Astrocyte (in vitro differentiated cells and primary cell): Measurements from ENCODE around the gene VCL. TPM values are rescaled to one million over a fixed set of nuclear protein-coding genes. Genes with fewer than 3 reads are reported as not detected.

Experiments used
- DNase-seq: peaks from one replicate; pipeline ENCODE4 v3.0.0-alpha.2; 2010; ENCODE audit warnings: low read depth
- FAIRE-seq: peaks from 2 replicates; lab custom pipeline; 2011; peaks lifted over from hg19 to GRCh38; lab: Jason Lieb, UNC
- H2AFZ ChIP-seq: 2 replicates; pipeline ENCODE4 v1.6.0; 2012; ENCODE audit warnings: low read depth, low read length, inconsistent platforms
- H3K27ac ChIP-seq: 2 replicates; pipeline ENCODE4 v1.5.1; 2011; ENCODE audit warnings: low read depth, low read length, inconsistent platforms
- H3K27me3 ChIP-seq: 2 replicates; pipeline ENCODE4 v1.6.0; 2011; ENCODE audit warnings: low read length, inconsistent platforms; ENCODE audit not compliant: insufficient read depth
- H3K36me3 ChIP-seq: 2 replicates; pipeline ENCODE4 v1.5.1; 2011; ENCODE audit warnings: low read length, inconsistent platforms; ENCODE audit not compliant: insufficient read depth
- H3K4me1 ChIP-seq: 2 replicates; pipeline ENCODE4 v1.5.1; 2011; ENCODE audit warnings: low read length, inconsistent platforms; ENCODE audit not compliant: insufficient read depth
- H3K4me2 ChIP-seq: 2 replicates; pipeline ENCODE4 v1.6.0; 2012; ENCODE audit warnings: low read length, inconsistent platforms
- H3K4me3 ChIP-seq: 2 replicates; pipeline ENCODE4 v1.5.1; 2011; ENCODE audit warnings: low read depth, mild to moderate bottlenecking, low read length, inconsistent platforms; ENCODE audit not compliant: insufficient read depth
- H3K79me2 ChIP-seq: 2 replicates; pipeline ENCODE4 v1.6.0; 2012; ENCODE audit warnings: mild to moderate bottlenecking, low read length, inconsistent platforms; ENCODE audit not compliant: insufficient read depth
- H3K9ac ChIP-seq: 2 replicates; pipeline ENCODE4 v1.6.0; 2012; ENCODE audit warnings: mild to moderate bottlenecking, low read length, inconsistent platforms
- H3K9me3 ChIP-seq: 2 replicates; pipeline ENCODE4 v1.5.1; 2012; ENCODE audit warnings: low read depth, mild to moderate bottlenecking, low read length, inconsistent platforms; ENCODE audit not compliant: insufficient read depth
- H4K20me1 ChIP-seq: 2 replicates; pipeline ENCODE4 v1.6.0; 2012; ENCODE audit warnings: low read length, inconsistent platforms; ENCODE audit not compliant: insufficient read depth
- H3K27ac Mint-ChIP-seq: one replicate; pipeline ENCODE4 v1.8.0; 2021; ENCODE audit warnings: mild to moderate bottlenecking, mixed read lengths; ENCODE audit not compliant: unreplicated experiment
- H3K27me3 Mint-ChIP-seq: one replicate; pipeline ENCODE4 v1.8.0; 2021; ENCODE audit warnings: low read depth, mixed read lengths; ENCODE audit not compliant: unreplicated experiment
- H3K36me3 Mint-ChIP-seq: one replicate; pipeline ENCODE4 v1.8.0; 2021; ENCODE audit warnings: low read depth, mixed read lengths; ENCODE audit not compliant: unreplicated experiment
- H3K4me1 Mint-ChIP-seq: one replicate; pipeline ENCODE4 v1.8.0; 2021; ENCODE audit warnings: low read depth, mixed read lengths; ENCODE audit not compliant: unreplicated experiment
- H3K4me3 Mint-ChIP-seq: one replicate; pipeline ENCODE4 v1.8.0; 2021; ENCODE audit warnings: mild to moderate bottlenecking, moderate library complexity, mixed read lengths; ENCODE audit not compliant: unreplicated experiment
- H3K9me3 Mint-ChIP-seq: one replicate; pipeline ENCODE4 v1.8.0; 2021; ENCODE audit warnings: mild to moderate bottlenecking, mixed read lengths; ENCODE audit not compliant: unreplicated experiment
- EZH2 ChIP-seq: IDR thresholded peaks from 2 replicates; pipeline ENCODE4 v1.6.1; 2012; ENCODE audit warnings: mild to moderate bottlenecking, low read length, inconsistent platforms; ENCODE audit not compliant: insufficient read depth
- total RNA-seq: library from RNA; stranded (reverse); gene quantifications from 2 replicates; pipeline ENCODE4 v1.2.1, GENCODE V29; 2021
- TF ChIP-seq, protein P1 (sequence below): IDR thresholded peaks from 2 replicates; pipeline ENCODE4 v1.5.1; 2011; ENCODE audit warnings: low read depth, mild to moderate bottlenecking, inconsistent platforms, low read length, moderate library complexity; ENCODE audit not compliant: insufficient read depth

Gene VCL
- total RNA-seq, 1 donor from 2014 or later = 474 TPM

- H3K4me3 Mint-ChIP-seq = no peak overlapping the region
- no peak overlapping the region for H3K27ac Mint-ChIP-seq
- peaks cover 3% of the 10 kb centered on the region for H3K4me1 Mint-ChIP-seq
- H3K4me3 ChIP-seq = no peak overlapping the region
- no peaks in the 10 kb centered on the region for H3K9me3 Mint-ChIP-seq
- H3K27me3 Mint-ChIP-seq = no peaks in the 10 kb centered on the region
- no peaks in the 10 kb centered on the region for H4K20me1 ChIP-seq
- no peaks in the 10 kb centered on the region for H3K36me3 Mint-ChIP-seq
- H3K9ac ChIP-seq = no peak overlapping the region
- H3K9me3 ChIP-seq = no peaks in the 10 kb centered on the region
- no peak for DNase-seq
- H3K36me3 ChIP-seq = no peaks in the 10 kb centered on the region
- TF ChIP-seq, protein P1, sequence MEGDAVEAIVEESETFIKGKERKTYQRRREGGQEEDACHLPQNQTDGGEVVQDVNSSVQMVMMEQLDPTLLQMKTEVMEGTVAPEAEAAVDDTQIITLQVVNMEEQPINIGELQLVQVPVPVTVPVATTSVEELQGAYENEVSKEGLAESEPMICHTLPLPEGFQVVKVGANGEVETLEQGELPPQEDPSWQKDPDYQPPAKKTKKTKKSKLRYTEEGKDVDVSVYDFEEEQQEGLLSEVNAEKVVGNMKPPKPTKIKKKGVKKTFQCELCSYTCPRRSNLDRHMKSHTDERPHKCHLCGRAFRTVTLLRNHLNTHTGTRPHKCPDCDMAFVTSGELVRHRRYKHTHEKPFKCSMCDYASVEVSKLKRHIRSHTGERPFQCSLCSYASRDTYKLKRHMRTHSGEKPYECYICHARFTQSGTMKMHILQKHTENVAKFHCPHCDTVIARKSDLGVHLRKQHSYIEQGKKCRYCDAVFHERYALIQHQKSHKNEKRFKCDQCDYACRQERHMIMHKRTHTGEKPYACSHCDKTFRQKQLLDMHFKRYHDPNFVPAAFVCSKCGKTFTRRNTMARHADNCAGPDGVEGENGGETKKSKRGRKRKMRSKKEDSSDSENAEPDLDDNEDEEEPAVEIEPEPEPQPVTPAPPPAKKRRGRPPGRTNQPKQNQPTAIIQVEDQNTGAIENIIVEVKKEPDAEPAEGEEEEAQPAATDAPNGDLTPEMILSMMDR = no peak
- TF ChIP-seq EZH2 = no peak
- H3K79me2 ChIP-seq = no peaks in the 10 kb centered on the region
- no peak for FAIRE-seq
- H3K27me3 ChIP-seq = no peaks in the 10 kb centered on the region
- H3K27ac ChIP-seq = no peak overlapping the region
- no peak overlapping the region for H3K4me2 ChIP-seq
- peaks cover 1% of the 10 kb centered on the region for H3K4me1 ChIP-seq
- H2AFZ ChIP-seq = no peak overlapping the region
These were observed 24.5 kb upstream of the VCL start for GRCh38 chr10:73973427-73973826.

- TF ChIP-seq, protein P1 = no peak
- TF ChIP-seq EZH2 = no peak
These were observed 23.5 kb upstream of the VCL start for GRCh38 chr10:73974309-73974946.

DNA sequence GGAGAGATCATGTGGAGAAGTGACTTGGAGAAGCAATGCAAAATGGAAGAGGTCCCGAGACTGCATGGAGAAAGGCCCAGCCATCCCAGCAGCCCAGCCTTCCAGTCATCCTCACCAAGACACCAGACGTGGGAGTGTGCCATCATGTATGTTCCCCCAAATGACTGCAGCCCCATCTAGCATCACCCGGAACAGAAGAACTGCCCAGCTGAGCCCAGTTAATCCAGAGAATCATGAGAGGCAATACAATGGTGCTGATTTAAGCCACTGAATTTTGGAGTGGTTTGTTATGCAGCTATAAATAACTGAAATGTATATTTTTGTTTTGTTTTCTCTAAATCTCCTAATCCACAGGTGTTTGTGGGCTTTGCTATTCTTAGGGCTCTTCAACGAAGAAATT lies 22.5 kb upstream of the VCL start:
- Histone ChIP-seq H3K4me2 (no peak overlapping the region), H3K9me3 (no peaks in the 10 kb centered on the region), H3K36me3 (no peaks in the 10 kb centered on the region), H3K4me3 (no peak overlapping the region), H3K9ac (no peak overlapping the region), H3K79me2 (no peaks in the 10 kb centered on the region), H2AFZ (no peak overlapping the region), H3K27ac (no peak overlapping the region), H4K20me1 (no peaks in the 10 kb centered on the region), H3K27me3 (no peaks in the 10 kb centered on the region), H3K4me1 (no peaks in the 10 kb centered on the region)
- no peaks in the 10 kb centered on the region for H3K27me3 Mint-ChIP-seq
- no peak for DNase-seq
- TF ChIP-seq EZH2 = no peak
- TF ChIP-seq, protein P1 = no peak
- no peak overlapping the region for H3K4me3 Mint-ChIP-seq
- H3K9me3 Mint-ChIP-seq = no peaks in the 10 kb centered on the region
- peaks cover 10% of the 10 kb centered on the region for H3K4me1 Mint-ChIP-seq
- no peak for FAIRE-seq
- no peak overlapping the region for H3K27ac Mint-ChIP-seq
- H3K36me3 Mint-ChIP-seq = no peaks in the 10 kb centered on the region

More at GRCh38 chr10:73974309-73974946, 23.5 kb upstream of the VCL start:
- Mint-ChIP-seq H3K9me3 (no peaks in the 10 kb centered on the region), H3K36me3 (no peaks in the 10 kb centered on the region), H3K27ac (no peak overlapping the region), H3K4me3 (no peak overlapping the region), H3K27me3 (no peaks in the 10 kb centered on the region), H3K4me1 (peaks cover 3% of the 10 kb centered on the region)
- no peaks in the 10 kb centered on the region for H3K79me2 ChIP-seq
- no peak overlapping the region for H3K27ac ChIP-seq
- no peaks in the 10 kb centered on the region for H3K36me3 ChIP-seq
- H4K20me1 ChIP-seq = no peaks in the 10 kb centered on the region
- H3K27me3 ChIP-seq = no peaks in the 10 kb centered on the region
- no peak overlapping the region for H2AFZ ChIP-seq
- no peak overlapping the region for H3K4me3 ChIP-seq
- DNase-seq (no peak), FAIRE-seq (no peak)
- H3K9ac ChIP-seq = no peak overlapping the region
- no peaks in the 10 kb centered on the region for H3K4me1 ChIP-seq
- H3K9me3 ChIP-seq = no peaks in the 10 kb centered on the region
- no peak overlapping the region for H3K4me2 ChIP-seq
